ENCODE measurements around the gene SHBG.
"Not testable (repeated sequence)": the region's sequence is repeated elsewhere in the genome, so short reads cannot be mapped to it uniquely, and the experiment has no call there.

SHBG gene, protein sequence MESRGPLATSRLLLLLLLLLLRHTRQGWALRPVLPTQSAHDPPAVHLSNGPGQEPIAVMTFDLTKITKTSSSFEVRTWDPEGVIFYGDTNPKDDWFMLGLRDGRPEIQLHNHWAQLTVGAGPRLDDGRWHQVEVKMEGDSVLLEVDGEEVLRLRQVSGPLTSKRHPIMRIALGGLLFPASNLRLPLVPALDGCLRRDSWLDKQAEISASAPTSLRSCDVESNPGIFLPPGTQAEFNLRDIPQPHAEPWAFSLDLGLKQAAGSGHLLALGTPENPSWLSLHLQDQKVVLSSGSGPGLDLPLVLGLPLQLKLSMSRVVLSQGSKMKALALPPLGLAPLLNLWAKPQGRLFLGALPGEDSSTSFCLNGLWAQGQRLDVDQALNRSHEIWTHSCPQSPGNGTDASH

DNA sequence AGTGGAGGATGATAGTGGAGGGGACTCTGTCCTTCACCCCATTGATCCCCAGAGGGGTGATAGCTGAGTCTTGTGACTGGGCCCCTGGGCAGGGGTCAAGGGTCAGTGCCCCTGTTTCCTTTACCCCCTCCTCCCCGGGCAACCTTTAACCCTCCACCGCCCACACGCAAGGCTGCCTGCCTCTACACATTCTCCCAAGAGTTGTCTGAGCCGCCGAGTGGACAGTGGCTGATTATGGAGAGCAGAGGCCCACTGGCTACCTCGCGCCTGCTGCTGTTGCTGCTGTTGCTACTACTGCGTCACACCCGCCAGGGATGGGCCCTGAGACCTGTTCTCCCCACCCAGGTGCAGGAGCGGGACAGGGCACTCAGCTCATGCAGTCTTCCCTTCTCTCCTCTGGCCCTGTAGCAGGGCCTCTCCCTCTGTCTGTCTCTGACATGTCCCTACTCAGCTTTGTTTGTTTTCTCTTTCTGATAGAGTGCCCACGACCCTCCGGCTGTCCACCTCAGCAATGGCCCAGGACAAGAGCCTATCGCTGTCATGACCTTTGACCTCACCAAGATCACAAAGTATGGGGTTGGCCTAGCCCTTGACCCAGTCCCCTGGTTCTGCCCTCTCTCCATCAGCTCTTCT, at the start of gene SHBG:
Gene SHBG (plus strand): TSS at position 197 of the 633 bp plus-strand sequence. CDS start 38 bp downstream, at position 235.
- DNase-seq = no peak

DNA sequence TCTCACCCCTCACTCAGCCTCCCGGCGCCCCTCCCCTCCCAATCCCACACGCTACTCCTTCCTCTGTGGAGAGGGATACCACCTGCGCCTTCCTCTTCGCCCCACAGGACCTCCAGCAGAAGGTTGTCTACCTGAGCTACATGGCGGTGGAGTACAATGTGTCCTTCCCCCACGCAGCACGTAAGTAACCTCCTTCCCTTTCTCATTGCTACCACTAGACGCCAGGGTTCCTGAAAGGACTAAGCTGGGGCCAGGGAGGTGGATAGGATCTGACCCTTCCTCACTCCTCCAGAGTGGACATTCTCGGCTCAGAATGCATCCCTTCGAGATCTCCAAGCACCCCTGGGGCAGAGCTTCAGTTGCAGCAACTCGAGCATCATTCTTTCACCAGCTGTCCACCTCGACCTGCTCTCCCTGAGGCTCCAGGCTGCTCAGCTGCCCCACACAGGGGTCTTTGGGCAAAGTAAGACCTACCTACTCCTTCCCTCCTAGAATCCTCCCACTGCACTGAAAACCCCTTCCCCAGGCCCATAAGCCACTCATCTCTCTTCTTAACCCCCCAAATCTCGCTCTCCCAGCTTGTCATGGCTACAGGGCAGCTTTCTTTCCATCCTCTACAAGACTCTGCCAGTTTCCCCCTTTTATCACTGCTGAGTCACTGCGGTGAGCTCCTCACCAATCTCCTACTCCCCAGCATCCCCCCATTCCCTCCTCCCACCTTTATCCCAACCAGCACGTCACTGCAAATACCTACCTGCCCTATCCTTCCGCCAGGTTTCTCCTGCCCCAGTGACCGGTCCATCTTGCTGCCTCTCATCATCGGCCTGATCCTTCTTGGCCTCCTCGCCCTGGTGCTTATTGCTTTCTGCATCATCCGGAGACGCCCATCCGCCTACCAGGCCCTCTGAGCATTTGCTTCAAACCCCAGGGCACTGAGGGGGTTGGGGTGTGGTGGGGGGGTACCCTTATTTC, 49.0 kb upstream of the SHBG start:
- no peak for DNase-seq

DNA sequence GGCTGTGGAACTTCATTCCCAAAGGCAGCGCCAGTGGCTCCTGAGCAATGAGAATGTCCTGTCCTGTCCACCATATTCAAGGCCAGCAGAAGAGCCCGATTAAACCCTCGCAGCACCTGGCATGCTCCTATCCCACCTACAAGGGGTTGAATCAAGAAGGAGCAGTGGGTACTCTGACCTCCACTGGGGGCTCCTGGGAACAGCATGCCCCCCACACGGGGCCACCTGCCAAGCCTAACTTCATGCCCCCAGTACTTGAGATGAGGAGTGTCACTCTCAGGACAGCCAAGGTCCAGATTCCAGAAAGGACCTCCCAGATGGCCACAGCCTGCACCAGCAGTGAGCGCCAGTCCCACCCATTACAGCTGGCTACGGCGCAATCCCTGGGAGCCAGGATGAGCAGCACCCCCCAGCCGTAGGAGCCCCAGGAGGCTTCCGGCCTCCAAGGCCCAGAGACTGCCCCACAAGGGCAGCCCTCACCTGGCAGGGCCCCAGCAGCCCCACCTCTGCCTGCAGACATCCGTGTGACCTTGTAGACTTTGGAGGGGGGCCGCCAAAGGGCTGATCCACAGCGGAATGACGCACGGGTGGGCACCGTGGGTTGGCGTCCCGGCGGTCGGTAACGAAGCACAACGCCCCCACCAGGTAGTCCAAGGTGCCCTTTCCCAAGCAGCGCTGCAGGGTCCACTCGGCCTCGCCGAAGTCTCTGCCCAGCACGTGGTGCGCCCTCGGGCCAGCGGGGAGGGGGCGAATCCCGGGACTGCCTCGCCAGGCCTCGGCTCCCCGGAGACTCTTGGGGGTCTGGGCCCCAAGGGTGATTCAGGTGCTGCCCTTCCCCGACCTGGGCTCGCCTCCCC, 47.3 kb upstream of the SHBG start:
- no peak for DNase-seq

DNA sequence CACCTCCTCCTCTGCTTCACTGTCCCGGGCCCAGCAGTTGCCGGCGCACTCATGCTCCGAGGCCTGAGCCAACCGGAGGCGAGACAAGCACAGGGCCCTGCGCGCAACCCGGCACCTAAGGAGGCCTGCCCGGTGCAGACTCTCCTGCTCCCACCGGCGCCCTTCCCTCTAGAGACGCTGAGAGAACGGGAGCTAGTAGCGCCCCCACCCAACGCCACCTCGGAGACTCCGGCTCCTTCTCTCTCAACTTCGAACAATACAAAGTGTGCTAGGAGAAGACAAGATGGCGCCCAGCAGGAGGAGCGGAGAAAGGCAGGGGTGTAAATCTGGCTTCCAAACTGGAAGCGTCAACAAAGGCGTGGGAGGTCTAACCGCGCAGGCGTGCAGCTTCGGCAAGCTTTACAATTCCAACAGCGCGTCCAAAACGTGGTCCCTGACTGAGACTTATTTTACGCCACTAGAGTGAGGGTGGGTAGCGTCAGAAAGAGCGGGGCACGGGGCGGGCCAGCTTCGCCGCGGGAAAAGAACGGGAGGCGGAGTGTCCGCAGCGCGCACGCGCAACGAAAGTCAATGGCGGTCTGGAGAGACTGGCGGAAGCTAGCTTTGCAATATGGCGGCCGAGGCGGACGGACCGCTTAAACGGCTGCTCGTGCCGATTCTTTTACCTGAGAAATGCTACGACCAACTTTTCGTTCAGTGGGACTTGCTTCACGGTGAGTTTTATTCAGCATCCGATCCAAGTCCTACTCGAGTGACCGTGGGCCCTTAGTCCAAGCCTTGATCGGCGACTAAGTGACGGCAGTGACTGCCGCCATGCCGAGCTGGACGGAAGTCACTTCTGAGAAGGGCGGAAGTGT, 46.5 kb upstream of the SHBG start, which contains the start of gene MPDU1:
Gene MPDU1 (plus strand): TSS at position 600 of the 857 bp plus-strand sequence. CDS start 11 bp downstream, at position 611.
- peak; percentile 50 for DNase-seq

DNA sequence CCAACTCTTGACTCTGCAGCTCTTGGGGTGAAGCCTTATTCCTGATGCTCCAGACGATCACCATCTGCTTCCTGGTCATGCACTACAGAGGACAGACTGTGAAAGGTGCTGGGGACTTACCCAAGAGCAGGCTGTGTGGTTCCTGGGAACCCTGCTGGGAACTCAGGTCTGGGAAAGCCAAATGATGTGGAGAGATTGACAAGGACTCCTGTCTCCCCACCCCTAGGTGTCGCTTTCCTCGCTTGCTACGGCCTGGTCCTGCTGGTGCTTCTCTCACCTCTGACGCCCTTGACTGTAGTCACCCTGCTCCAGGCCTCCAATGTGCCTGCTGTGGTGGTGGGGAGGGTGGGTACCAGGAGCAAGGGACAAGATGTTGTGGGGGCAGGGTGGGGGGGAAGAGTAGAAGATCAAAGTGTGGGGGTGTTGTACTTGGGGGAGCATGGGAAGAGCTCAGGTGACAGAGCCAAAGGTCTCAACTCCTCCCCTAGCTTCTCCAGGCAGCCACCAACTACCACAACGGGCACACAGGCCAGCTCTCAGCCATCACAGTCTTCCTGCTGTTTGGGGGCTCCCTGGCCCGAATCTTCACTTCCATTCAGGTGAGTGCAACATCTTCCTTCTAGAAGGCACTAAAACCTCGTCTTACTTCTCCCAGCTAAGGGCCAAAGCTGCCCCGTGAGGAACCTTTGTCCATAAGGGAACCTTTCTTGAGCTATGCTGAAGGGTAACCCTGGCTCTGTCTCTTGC, 43.1 kb upstream of the SHBG start:
- DNase-seq = no peak

DNA sequence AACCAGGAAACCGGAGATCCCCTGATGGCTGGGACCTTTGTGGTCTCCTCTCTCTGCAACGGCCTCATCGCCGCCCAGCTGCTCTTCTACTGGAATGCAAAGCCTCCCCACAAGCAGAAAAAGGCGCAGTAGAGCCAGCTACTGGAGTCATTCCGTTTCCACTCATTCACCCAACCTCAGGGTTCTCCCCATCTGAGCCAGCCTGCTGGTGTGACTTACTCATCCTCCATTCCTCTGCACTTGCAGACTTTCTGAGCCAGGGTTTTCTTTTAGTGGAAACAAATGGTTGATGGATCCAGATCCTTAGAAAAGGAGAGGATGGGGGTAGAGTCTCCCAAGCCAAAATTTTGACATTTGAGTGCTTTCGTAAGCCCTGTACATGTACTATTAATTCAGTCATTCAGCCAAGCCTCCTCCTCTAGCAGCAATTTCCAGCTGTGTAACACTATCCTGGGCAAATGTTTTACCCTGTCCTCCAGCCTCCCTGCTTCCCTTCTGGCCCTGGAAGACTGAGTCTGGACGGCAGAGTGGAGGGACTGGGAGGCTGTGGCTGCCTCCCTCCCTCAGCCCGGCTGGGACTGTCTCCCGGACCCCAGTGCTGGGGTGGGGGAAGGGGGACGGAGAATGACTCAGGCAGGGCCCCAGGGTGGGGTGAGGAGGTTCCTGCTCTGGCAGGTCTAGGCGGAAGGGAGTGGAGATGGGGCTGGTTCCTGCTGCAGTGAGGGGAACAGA, 42.3 kb upstream of the SHBG start:
- DNase-seq = peak; percentile 51

DNA sequence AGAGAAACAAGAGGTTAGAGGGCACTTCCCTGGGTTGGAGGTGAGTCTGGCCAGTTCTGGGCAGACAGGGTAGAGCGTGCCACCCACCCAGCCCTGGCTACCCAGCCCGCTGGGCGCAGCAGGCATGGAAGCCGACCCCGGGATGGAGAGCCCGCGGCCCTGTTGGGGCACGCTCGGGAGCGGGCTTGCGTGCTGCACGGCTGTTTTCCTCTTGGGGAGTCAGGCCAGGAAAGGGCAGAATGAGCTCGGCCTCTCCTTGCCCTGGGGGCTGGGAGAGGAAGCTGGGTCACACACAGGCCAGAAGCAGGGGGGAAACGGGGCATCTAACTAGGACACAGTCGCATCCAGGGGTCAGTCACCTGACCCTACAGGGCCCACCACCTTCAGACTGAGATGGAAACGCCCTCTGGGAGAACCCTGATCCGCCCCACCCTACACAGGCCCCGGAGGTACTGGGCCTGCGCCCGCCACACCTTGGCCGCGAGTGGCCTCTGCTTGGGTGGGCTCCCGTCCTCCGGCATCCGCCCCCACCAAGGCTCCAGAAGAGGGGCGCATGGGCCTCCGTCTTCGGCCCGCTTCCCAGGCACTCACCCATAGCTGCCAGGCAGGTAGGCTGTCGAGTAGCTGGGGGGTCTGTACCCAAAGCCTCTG, 41.3 kb upstream of the SHBG start:
- no peak for DNase-seq

DNA sequence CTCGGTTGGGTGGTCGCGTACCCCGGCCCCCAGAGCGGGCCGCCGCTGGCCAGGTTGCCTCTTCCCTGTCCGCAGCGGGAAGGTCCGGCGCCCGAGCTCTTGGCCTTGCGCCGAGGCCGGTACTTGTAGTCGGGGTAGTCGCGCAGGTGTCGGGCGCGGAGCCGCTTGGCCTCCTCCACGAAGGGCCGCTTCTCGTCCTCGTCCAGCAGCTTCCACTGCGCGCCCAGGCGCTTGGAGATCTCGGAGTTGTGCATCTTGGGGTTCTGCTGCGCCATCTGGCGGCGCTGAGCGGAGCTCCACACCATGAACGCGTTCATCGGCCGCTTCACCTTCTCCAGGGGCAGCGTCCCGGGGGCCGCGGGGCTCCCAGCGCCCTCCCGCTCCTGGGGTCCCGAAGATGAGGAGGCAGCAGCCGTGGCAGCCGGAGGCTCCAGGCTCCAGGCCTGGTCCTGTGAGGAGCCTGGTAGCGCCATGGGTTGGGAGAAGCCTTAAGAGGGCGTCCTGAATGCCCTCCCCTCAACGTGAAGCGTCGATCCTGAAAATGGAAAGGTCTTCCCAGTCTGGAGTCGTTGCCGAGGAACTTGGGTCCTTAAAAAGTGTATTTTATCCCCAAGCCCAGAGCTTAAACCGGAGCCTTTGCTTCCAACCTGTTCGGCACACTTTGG, 40.6 kb upstream of the SHBG start:
- DNase-seq = no peak

DNA sequence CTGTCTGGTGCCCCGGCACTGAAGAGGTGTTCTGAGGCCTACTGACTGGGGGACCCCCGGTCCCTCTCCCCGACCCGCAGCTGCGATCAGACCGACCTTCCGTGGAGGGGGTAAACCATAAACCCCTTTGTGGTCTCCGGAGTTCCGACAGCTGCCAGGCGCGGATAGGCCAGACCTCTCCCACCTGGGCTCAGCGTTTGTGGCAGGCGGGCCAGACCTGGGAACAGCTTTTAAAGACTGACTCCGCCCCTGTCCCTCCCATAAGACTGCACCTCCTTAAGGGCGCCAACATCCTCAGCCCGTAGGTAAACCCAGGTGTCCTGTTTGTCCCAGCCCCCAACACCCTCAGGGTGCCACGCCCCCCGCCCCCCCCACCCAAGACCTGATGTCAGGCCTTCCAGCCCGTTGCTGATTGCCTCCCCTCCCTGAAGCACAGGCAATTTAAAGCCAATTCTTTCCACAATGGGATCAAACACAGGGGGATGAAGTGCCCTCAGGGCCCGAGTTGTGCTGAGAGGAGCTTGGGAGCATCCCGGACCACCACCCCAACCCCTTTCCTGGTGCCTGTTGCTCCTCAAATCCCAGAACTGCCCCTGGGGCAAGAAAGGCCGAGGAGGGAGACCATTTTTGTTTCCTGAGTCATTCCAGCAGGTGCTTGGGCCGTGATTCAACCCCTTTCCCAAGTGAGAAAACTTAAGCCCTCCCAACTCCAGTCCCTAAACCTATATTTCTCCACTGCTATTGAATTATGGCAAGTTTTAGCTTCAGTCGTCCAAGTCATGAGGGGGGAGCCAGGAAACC, 39.8 kb upstream of the SHBG start, which contains the start of gene SOX15:
Gene SOX15 (minus strand): TSS at position 204 of the 801 bp plus-strand sequence. CDS start 418 bp downstream, outside the sequence.
- no peak for DNase-seq

DNA sequence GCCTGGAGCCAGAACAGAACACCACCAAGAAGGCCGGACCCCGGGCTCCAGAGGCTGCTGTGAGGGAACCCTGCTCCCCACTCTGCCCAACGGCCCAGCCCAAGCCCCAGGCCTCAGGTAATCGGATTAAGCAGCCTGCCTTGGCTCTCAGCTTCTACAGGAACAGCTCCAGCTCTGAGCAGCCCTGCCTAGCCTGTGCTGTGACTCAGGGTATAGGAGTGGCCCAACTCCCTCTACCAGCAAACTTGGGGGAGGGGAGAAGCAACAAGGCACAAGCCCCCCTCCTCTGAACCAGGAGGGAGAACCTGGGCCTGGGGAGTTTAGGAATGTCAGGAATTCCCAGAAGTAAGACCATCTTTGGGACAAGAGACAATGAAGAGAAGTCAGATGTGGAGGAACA, 39.2 kb upstream of the SHBG start:
- DNase-seq = no peak

DNA sequence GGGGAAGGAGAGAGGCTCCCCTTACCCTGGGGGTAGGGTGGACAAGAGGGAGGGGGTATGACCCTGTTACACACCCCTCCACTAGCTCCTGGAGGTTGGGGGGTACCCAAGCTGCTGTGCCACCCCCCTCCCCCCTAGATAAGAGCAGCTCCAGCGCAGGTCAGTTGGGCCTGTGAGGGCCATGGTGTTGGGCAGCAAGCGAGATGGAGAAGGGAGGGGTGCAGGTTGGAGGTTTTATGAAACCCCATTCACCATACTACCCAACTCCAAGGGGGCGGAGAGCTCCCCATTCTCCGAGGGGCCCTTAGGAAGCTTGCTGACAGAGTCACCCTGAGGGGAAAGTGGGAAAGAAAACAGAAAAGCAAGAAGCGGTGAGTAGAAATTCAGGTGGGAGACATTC, 38.3 kb upstream of the SHBG start:
- DNase-seq = no peak

DNA sequence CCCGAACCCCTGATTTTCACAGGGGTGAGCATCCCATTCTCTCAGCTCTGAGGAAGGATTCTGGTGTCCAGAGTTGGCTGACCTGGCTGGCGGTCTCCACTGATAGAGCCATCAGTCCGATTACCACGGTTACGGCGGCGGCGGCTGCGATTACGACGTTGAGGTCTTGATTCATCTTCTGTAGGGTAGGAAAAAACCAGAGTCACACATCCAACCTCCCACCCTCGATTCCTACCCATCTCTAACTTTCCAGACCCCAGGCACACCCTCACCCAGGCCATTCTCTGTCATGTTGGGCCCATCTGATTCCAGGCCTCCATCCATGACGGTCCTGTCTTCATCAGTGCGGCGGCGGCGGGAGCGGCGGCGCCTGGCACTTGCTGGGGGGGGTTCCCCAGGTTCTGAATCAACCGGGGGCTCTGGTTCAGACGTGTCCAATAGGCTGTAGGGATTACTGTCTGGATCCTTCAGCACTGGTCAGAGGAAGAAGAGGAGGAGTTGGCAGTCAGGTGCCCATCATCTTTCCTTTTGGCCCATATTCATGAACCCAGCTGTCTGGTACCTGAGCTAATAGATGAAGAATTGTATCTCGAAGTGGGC, 37.4 kb upstream of the SHBG start:
- no peak for DNase-seq

DNA sequence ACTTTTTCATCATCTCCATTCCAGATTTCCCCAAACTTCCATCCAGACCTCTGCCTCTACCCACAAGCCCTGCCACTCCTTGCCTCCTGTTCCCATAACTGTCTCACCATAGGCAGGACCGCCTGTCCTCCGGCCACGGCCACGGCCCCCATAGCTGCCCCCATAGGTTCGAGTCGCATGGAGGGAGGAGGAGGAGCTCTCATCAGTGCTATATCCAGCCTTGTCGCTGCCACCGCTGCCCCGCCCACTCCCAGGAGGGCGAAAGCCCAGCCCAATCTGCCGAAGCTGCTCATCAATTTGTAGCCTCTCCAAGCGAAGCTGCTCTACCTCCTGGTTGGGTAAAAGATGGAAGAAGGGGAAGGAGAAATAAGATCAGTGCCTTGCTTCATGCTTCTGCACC, 36.6 kb upstream of the SHBG start:
- no peak for DNase-seq

DNA sequence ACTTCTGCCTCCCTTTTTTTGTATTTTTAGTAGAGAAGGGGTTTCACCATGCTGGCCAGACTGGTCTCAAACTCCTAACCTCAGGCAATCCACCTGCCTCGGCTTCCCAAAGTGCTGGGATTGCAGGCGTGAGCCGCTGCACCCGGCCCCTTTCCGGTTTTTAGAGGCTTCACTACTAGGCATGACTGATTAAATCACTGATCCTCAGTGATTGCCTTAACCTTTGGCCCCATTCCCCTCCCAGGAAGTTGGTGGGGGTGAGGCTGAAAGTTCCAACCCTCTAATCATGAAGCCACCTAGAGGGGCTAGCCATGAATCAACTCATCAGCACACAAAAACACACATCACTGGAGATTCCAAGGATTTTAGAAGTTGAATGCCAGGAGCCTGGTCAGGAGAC, 32.4 kb upstream of the SHBG start:
- DNase-seq = not testable (repeated sequence)

DNA sequence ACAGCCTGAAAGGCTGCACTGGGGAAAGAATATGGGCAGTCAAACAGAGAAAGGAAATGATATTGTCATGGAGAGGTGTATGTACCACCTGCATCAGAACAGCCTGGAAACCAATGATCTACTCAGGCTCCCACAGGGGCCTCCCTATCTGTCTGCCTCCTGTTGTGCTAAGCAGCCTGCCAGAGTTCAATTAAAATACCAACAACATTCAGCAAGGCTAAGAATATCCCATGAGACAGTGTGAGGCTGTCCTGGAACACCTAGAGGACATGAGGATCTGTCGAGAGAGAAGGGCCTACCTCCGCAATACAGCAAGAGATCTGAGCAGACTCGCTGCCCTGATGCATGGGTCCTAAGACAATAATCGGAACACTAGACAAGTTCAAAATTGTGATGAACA, 23.7 kb upstream of the SHBG start:
- no peak for DNase-seq

DNA sequence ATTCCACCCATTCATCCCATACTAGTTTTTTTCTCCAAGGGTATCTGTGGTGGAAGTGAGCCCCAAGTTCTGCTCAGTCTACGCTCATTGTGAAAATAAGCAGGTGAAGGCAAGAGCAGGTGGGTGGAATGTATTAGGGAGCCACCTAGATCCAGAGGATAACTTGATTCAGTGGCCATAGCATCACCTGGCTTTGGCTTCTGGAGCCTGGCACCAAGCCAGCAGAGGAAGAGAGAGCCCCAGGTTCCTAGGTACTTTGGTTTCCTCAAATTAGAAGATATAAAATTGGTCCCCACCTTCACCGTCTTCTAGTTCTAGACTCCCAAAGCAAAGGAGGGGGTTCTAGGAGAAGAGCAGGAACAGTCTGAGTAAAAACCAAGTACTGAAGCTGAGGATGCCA, 19.3 kb upstream of the SHBG start:
- DNase-seq = no peak

DNA sequence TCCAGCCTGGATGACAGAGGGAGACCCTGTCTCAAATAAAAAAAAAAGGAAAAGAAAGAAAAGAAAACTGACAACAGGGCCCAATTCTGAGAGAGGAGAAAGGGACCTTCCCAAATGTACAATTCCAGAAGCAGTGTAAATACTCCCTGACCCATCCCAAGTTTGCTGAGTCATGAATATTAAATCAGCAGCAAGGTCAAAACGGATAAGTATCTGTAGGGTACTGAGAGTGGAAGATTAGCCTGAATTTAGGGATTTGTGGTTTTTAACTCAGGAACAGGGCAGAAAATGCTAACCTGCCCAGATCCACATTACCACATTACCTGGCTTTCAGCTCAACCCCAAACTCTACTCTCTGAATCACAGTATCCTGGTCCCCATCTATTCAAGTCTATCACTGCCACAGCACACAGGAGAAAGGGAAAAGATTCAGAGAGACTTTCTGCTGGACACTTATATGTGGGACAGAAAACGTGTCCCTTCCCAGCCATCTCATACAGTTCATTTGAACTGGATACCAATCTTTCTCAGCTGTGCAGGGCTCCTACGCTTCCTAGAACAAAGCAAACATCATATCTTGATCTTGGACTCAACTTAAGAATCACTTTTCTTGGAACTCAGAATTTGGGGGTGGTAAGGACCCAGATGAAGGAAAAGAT, 18.2 kb upstream of the SHBG start:
- DNase-seq = no peak
